SK-N-SH treated with all-trans-retinoic acid at 6 μM for 48 hours (cell line): ENCODE data around the gene CUL4B.

Experiments
- ESRRG ChIP-seq: fragments of 250-450 bp; sonication (Bioruptor Pico); IDR thresholded peaks from 2 replicates; pipeline ENCODE4 v1.6.1; 2021; ENCODE audit warnings: mild to moderate bottlenecking
- GLIS3 ChIP-seq: fragments of 250-450 bp; sonication (Bioruptor Pico); IDR thresholded peaks from 2 replicates; pipeline ENCODE4 v1.5.0; 2020; ENCODE audit warnings: mild to moderate bottlenecking, moderate library complexity
- OSR1 ChIP-seq: fragments of 250-450 bp; sonication (Bioruptor Pico); IDR thresholded peaks from 2 replicates; pipeline ENCODE4 v1.8.0; 2022; ENCODE audit warnings: moderate library complexity, mild to moderate bottlenecking, inconsistent platforms
- ZC3H10 ChIP-seq: fragments of 250-450 bp; sonication (Bioruptor Pico); IDR thresholded peaks from 2 replicates; pipeline ENCODE4 v1.5.1; 2021; ENCODE audit warnings: mild to moderate bottlenecking, moderate library complexity
- ZNF565 ChIP-seq: fragments of 450-650 bp; formaldehyde crosslinking; conservative IDR thresholded peaks from 2 replicates; pipeline ENCODE4 v1.5.0; 2020; ENCODE audit warnings: low read depth, mild to moderate bottlenecking, moderate library complexity
- TF ChIP-seq, protein P1 (sequence below): fragments of 250-450 bp; sonication (Bioruptor Pico); IDR thresholded peaks from 2 replicates; pipeline ENCODE4 v1.8.0; 2020; ENCODE audit warnings: mild to moderate bottlenecking, moderate library complexity, borderline replicate concordance
- TF ChIP-seq, protein P2 (sequence below): fragments of 250-450 bp; sonication (Bioruptor Pico); IDR thresholded peaks from 2 replicates; pipeline ENCODE4 v1.5.0; 2020; ENCODE audit warnings: mild to moderate bottlenecking, moderate library complexity
- TF ChIP-seq, protein P3 (sequence below): fragments of 250-450 bp; sonication (Bioruptor Pico); IDR thresholded peaks from 2 replicates; pipeline ENCODE4 v1.5.1; 2020; ENCODE audit warnings: low read depth, mild to moderate bottlenecking, moderate library complexity
- TF ChIP-seq, protein P4 (sequence below): fragments of 250-450 bp; sonication (Bioruptor Pico); IDR thresholded peaks from 2 replicates; pipeline ENCODE4 v1.8.0; 2021; ENCODE audit warnings: low read depth, mild to moderate bottlenecking, moderate library complexity, borderline replicate concordance

DNA sequence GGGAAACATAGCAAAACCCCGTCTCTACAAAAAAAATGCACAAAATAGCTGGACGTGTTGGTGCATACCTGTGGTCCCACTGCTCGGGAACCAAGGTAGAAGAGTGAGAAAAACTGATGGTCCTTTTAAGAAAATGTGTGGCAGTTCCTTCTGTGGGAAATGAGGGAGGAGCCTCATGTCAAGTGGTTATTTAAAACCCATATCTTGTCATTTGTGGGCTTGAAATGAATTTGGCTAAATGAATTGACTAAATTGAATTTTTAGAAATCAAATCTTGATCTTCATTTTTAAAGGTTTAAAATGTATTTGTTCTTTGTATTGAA is 75.5 kb downstream of the CUL4B start:
- TF ChIP-seq, protein P1, sequence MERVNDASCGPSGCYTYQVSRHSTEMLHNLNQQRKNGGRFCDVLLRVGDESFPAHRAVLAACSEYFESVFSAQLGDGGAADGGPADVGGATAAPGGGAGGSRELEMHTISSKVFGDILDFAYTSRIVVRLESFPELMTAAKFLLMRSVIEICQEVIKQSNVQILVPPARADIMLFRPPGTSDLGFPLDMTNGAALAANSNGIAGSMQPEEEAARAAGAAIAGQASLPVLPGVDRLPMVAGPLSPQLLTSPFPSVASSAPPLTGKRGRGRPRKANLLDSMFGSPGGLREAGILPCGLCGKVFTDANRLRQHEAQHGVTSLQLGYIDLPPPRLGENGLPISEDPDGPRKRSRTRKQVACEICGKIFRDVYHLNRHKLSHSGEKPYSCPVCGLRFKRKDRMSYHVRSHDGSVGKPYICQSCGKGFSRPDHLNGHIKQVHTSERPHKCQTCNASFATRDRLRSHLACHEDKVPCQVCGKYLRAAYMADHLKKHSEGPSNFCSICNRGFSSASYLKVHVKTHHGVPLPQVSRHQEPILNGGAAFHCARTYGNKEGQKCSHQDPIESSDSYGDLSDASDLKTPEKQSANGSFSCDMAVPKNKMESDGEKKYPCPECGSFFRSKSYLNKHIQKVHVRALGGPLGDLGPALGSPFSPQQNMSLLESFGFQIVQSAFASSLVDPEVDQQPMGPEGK (CRISPR knock-in tag), result no peak
- no peak for TF ChIP-seq ESRRG (CRISPR knock-in tag)
- no peak for TF ChIP-seq GLIS3 (CRISPR knock-in tag)
- TF ChIP-seq ZC3H10, result no peak
- TF ChIP-seq, protein P2, sequence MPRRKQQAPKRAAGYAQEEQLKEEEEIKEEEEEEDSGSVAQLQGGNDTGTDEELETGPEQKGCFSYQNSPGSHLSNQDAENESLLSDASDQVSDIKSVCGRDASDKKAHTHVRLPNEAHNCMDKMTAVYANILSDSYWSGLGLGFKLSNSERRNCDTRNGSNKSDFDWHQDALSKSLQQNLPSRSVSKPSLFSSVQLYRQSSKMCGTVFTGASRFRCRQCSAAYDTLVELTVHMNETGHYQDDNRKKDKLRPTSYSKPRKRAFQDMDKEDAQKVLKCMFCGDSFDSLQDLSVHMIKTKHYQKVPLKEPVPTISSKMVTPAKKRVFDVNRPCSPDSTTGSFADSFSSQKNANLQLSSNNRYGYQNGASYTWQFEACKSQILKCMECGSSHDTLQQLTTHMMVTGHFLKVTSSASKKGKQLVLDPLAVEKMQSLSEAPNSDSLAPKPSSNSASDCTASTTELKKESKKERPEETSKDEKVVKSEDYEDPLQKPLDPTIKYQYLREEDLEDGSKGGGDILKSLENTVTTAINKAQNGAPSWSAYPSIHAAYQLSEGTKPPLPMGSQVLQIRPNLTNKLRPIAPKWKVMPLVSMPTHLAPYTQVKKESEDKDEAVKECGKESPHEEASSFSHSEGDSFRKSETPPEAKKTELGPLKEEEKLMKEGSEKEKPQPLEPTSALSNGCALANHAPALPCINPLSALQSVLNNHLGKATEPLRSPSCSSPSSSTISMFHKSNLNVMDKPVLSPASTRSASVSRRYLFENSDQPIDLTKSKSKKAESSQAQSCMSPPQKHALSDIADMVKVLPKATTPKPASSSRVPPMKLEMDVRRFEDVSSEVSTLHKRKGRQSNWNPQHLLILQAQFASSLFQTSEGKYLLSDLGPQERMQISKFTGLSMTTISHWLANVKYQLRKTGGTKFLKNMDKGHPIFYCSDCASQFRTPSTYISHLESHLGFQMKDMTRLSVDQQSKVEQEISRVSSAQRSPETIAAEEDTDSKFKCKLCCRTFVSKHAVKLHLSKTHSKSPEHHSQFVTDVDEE (CRISPR knock-in tag), result no peak
- TF ChIP-seq, protein P3, sequence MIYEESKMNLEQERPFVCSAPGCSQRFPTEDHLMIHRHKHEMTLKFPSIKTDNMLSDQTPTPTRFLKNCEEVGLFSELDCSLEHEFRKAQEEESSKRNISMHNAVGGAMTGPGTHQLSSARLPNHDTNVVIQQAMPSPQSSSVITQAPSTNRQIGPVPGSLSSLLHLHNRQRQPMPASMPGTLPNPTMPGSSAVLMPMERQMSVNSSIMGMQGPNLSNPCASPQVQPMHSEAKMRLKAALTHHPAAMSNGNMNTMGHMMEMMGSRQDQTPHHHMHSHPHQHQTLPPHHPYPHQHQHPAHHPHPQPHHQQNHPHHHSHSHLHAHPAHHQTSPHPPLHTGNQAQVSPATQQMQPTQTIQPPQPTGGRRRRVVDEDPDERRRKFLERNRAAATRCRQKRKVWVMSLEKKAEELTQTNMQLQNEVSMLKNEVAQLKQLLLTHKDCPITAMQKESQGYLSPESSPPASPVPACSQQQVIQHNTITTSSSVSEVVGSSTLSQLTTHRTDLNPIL (CRISPR knock-in tag), result no peak
- no peak for TF ChIP-seq OSR1 (CRISPR knock-in tag)
- TF ChIP-seq, protein P4, sequence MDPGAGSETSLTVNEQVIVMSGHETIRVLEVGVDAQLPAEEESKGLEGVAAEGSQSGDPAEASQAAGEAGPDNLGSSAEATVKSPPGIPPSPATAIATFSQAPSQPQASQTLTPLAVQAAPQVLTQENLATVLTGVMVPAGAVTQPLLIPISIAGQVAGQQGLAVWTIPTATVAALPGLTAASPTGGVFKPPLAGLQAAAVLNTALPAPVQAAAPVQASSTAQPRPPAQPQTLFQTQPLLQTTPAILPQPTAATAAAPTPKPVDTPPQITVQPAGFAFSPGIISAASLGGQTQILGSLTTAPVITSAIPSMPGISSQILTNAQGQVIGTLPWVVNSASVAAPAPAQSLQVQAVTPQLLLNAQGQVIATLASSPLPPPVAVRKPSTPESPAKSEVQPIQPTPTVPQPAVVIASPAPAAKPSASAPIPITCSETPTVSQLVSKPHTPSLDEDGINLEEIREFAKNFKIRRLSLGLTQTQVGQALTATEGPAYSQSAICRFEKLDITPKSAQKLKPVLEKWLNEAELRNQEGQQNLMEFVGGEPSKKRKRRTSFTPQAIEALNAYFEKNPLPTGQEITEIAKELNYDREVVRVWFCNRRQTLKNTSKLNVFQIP (CRISPR knock-in tag), result no peak
- no peak for TF ChIP-seq ZNF565 (CRISPR knock-in tag)
